ENCODE measurements around the gene OTUB2.

GRCh38 chr14:94087891-94088290 is 61.8 kb downstream of the OTUB2 start:
- TF ChIP-seq CTCF (IDR thresholded peaks at IDR 0.05; ENCODE audit: low read depth, low read length, poor library complexity, severe bottlenecking) (no peak), EZH2phosphoT487 (IDR thresholded peaks at IDR 0.05; ENCODE audit: borderline replicate concordance, low read length) (no peak)
